ENCODE results near the gene CRELD2. TPM values are rescaled to one million over a fixed set of nuclear protein-coding genes. Genes with fewer than 3 reads are reported as not detected.

Gene CRELD2
- total and polyA plus RNA-seq, 2 of the 13 experiments (the other 11 are each of a cell fraction or from before 2014, with no cell fraction given), result 17.2 to 44.7 TPM

GRCh38 chr22:49966774-49967705 is 48.6 kb downstream of the CRELD2 start (continued):
- 0 out of 2 replicates have a peak, but pooled peaks have one; percentile 6 for TF ChIP-seq TFDP1 (CRISPR knock-in tag; IDR thresholded peaks at IDR 0.05; ENCODE audit: borderline replicate concordance)
- TF ChIP-seq ZNF350 (CRISPR knock-in tag; IDR thresholded peaks at IDR 0.05; ENCODE audit: borderline replicate concordance, low read depth), result peak; percentile 89
- no peak for TF ChIP-seq KLF13 (CRISPR knock-in tag; IDR thresholded peaks at IDR 0.05)
- TF ChIP-seq SRSF9 (IDR thresholded peaks at IDR 0.05; ENCODE audit: borderline replicate concordance, insufficient read depth, low read depth, low read length, poor library complexity, severe bottlenecking), result no peak
- TF ChIP-seq JARID2 (CRISPR knock-in tag; IDR thresholded peaks at IDR 0.05; ENCODE audit: insufficient replicate concordance), result no peak
- TF ChIP-seq ZNF143 (CRISPR knock-in tag; IDR thresholded peaks at IDR 0.05), result no peak
- no peak for TF ChIP-seq ZNF253 (CRISPR knock-in tag; IDR thresholded peaks at IDR 0.05; ENCODE audit: borderline replicate concordance)
- TF ChIP-seq GATAD2A (CRISPR knock-in tag; IDR thresholded peaks at IDR 0.05), result peak; percentile 17; the same call in 1 of the 2 replicates
- no peak for TF ChIP-seq ETV5 (CRISPR knock-in tag; IDR thresholded peaks at IDR 0.05; ENCODE audit: borderline replicate concordance)
- no peak for TF ChIP-seq XBP1 (CRISPR knock-in tag; IDR thresholded peaks at IDR 0.05)
- no peak for TF ChIP-seq MED13 (CRISPR knock-in tag; IDR thresholded peaks at IDR 0.05)
- 0 out of 2 replicates have a peak, but pooled peaks have one; percentile 36 for TF ChIP-seq ZNF598 (CRISPR knock-in tag; IDR thresholded peaks at IDR 0.05; ENCODE audit: borderline replicate concordance)
- TF ChIP-seq TCF7 (IDR thresholded peaks at IDR 0.05; ENCODE audit: low read depth), result no peak
- TF ChIP-seq NFKBIZ (CRISPR knock-in tag; IDR thresholded peaks at IDR 0.05), result no peak
- no peak for TF ChIP-seq CBX1 (IDR thresholded peaks at IDR 0.05; ENCODE audit: low read depth)
- no peak for TF ChIP-seq CREM (IDR thresholded peaks at IDR 0.05)
- no peak for TF ChIP-seq CREM (CRISPR knock-in tag; IDR thresholded peaks at IDR 0.05)
- no peak for TF ChIP-seq SIX4 (CRISPR knock-in tag; IDR thresholded peaks at IDR 0.05)
- TF ChIP-seq TRIM24 (CRISPR knock-in tag; IDR thresholded peaks at IDR 0.05), result 0 out of 2 replicates have a peak, but pooled peaks have one; percentile 1
- TF ChIP-seq ZNF235 (CRISPR knock-in tag; IDR thresholded peaks at IDR 0.05; ENCODE audit: borderline replicate concordance), result no peak
- no peak for TF ChIP-seq HOXA7 (CRISPR knock-in tag; IDR thresholded peaks at IDR 0.05)
- 0 out of 2 replicates have a peak, but pooled peaks have one; percentile 22 for TF ChIP-seq HNF4G (IDR thresholded peaks at IDR 0.05; ENCODE audit: borderline replicate concordance, low read depth, low read length)
- TF ChIP-seq HNF4G (CRISPR knock-in tag; IDR thresholded peaks at IDR 0.05; ENCODE audit: borderline replicate concordance, low read depth), result no peak; the same call in 1 of the 2 replicates
- no peak; the same call in 1 of the 2 replicates for TF ChIP-seq ZSCAN29 (CRISPR knock-in tag; conservative IDR thresholded peaks at IDR 0.05)
- peak; percentile 37; the same call in 1 of the 2 replicates for TF ChIP-seq HIVEP1 (CRISPR knock-in tag; IDR thresholded peaks at IDR 0.05)
- no peak for TF ChIP-seq ZBTB3 (CRISPR knock-in tag; IDR thresholded peaks at IDR 0.05; ENCODE audit: borderline replicate concordance, low read depth)
- TF ChIP-seq, protein P1, sequence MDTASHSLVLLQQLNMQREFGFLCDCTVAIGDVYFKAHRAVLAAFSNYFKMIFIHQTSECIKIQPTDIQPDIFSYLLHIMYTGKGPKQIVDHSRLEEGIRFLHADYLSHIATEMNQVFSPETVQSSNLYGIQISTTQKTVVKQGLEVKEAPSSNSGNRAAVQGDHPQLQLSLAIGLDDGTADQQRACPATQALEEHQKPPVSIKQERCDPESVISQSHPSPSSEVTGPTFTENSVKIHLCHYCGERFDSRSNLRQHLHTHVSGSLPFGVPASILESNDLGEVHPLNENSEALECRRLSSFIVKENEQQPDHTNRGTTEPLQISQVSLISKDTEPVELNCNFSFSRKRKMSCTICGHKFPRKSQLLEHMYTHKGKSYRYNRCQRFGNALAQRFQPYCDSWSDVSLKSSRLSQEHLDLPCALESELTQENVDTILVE (CRISPR knock-in tag; IDR thresholded peaks at IDR 0.05), result no peak
- peak; percentile 69 for TF ChIP-seq ZNF543 (CRISPR knock-in tag; IDR thresholded peaks at IDR 0.05)
- 0 out of 2 replicates have a peak, but pooled peaks have one; percentile 31 for TF ChIP-seq ZNF605 (CRISPR knock-in tag; IDR thresholded peaks at IDR 0.05)
- no peak for TF ChIP-seq ZNF354B (CRISPR knock-in tag; IDR thresholded peaks at IDR 0.05)
- no peak for TF ChIP-seq NAIF1 (CRISPR knock-in tag; IDR thresholded peaks at IDR 0.05; ENCODE audit: borderline replicate concordance)

All from HepG2 (cell line).